ENCODE measurements around the gene ARHGAP26. TPM values are rescaled to one million over a fixed set of nuclear protein-coding genes. Genes with fewer than 3 reads are reported as not detected.

ARHGAP26 gene
- total and polyA plus RNA-seq, 4 donors: 1.8 to 16.7 (median 4.1) TPM

DNA sequence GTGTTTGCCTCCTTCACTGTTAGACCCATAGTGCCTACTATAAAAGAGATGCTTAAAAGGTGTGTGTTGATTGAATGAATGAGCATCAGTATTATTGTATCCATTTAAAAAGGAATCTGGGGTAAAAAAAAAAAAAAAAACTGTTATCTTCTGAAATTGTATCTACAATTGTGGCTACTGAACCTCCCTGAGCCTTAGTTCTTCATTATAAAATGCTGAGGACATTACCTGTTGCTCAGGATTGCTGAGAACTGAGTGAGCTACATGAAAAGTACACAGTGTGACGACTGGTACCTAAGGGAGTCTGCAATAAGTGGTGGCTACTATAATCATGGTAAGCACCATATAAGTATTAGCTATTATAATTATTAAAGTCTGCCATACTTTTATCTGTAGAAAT is 362.6 kb downstream of the ARHGAP26 start:
- no peak overlapping the region for H3K27ac ChIP-seq (ENCODE audit: low read depth in 1 of 2, low read length in 2 of 2)
- no peaks in the 10 kb centered on the region for H3K9me3 ChIP-seq (ENCODE audit: control insufficient read depth in 4 of 4, low read length in 3 of 4)
- 99% methylated on average over 1 of the region's 1 CpG for WGBS
- no peak overlapping the region for H3K9ac ChIP-seq (ENCODE audit: low read depth in 1 of 2, low read length in 2 of 2)
- peaks cover 0 to 3% (median 1%) of the 10 kb centered on the region in 4 donors for H3K4me1 ChIP-seq (ENCODE audit: control insufficient read depth in 4 of 4, insufficient read depth in 4 of 4, low read length in 3 of 4)
- H3K4me3 ChIP-seq (ENCODE audit: low read depth in 1 of 3, low read length in 3 of 3): no peak overlapping the region
- H3K36me3 ChIP-seq (ENCODE audit: control insufficient read depth in 4 of 4, insufficient read depth in 3 of 4, low read depth in 1 of 4, low read length in 3 of 4): peaks cover 0 to 5% (median 0%) of the 10 kb centered on the region in 4 donors
- TF ChIP-seq ZBTB33 (IDR thresholded peaks at IDR 0.05) (no peak), HNF4G (IDR thresholded peaks at IDR 0.05) (no peak), EGR1 (IDR thresholded peaks at IDR 0.05; ENCODE audit: low read depth in 2 of 2) (no peak), SP1 (IDR thresholded peaks at IDR 0.05) (no peak)
- H3K27me3 ChIP-seq (ENCODE audit: control insufficient read depth in 4 of 4, insufficient read depth in 4 of 4, low read length in 3 of 4): no peaks in the 10 kb centered on the region
- no peak for DNase-seq (ENCODE audit: low spot score)

DNA sequence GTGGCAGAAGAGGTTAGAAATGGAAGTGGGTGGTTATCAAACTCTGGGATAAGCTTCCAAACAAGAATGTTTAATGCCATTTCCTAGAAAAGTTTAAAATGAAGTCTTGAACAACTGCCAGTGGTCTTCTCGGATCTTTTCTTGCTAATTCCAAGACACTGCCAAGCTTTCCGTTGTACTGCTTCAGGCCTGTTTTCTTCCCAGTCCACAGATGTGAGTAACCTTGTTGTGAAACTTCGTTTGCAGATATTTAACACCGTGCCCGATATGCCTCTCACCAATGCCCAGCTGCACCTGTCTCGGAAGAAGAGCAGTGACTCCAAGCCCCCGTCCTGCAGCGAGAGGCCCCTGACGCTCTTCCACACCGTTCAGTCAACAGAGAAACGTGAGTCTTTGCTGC is 363.5 kb downstream of the ARHGAP26 start:
- no peak for TF ChIP-seq HNF4A (conservative IDR thresholded peaks at IDR 0.05)
- TF ChIP-seq, protein P1, sequence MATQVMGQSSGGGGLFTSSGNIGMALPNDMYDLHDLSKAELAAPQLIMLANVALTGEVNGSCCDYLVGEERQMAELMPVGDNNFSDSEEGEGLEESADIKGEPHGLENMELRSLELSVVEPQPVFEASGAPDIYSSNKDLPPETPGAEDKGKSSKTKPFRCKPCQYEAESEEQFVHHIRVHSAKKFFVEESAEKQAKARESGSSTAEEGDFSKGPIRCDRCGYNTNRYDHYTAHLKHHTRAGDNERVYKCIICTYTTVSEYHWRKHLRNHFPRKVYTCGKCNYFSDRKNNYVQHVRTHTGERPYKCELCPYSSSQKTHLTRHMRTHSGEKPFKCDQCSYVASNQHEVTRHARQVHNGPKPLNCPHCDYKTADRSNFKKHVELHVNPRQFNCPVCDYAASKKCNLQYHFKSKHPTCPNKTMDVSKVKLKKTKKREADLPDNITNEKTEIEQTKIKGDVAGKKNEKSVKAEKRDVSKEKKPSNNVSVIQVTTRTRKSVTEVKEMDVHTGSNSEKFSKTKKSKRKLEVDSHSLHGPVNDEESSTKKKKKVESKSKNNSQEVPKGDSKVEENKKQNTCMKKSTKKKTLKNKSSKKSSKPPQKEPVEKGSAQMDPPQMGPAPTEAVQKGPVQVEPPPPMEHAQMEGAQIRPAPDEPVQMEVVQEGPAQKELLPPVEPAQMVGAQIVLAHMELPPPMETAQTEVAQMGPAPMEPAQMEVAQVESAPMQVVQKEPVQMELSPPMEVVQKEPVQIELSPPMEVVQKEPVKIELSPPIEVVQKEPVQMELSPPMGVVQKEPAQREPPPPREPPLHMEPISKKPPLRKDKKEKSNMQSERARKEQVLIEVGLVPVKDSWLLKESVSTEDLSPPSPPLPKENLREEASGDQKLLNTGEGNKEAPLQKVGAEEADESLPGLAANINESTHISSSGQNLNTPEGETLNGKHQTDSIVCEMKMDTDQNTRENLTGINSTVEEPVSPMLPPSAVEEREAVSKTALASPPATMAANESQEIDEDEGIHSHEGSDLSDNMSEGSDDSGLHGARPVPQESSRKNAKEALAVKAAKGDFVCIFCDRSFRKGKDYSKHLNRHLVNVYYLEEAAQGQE (IDR thresholded peaks at IDR 0.05): no peak
- no peak for TF ChIP-seq RXRA (IDR thresholded peaks at IDR 0.05)
- TF ChIP-seq, protein P2, sequence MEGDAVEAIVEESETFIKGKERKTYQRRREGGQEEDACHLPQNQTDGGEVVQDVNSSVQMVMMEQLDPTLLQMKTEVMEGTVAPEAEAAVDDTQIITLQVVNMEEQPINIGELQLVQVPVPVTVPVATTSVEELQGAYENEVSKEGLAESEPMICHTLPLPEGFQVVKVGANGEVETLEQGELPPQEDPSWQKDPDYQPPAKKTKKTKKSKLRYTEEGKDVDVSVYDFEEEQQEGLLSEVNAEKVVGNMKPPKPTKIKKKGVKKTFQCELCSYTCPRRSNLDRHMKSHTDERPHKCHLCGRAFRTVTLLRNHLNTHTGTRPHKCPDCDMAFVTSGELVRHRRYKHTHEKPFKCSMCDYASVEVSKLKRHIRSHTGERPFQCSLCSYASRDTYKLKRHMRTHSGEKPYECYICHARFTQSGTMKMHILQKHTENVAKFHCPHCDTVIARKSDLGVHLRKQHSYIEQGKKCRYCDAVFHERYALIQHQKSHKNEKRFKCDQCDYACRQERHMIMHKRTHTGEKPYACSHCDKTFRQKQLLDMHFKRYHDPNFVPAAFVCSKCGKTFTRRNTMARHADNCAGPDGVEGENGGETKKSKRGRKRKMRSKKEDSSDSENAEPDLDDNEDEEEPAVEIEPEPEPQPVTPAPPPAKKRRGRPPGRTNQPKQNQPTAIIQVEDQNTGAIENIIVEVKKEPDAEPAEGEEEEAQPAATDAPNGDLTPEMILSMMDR (IDR thresholded peaks at IDR 0.05; ENCODE audit: low read depth, low read length, missing input control): no peak
- TF ChIP-seq ATF3 (IDR thresholded peaks at IDR 0.05): no peak
- TF ChIP-seq ZBTB33 (IDR thresholded peaks at IDR 0.05): no peak
- TF ChIP-seq YY1 (IDR thresholded peaks at IDR 0.05): no peak
- Histone ChIP-seq H3K4me3 (ENCODE audit: low read depth in 1 of 3, low read length in 3 of 3) (no peak overlapping the region), H3K27ac (ENCODE audit: low read depth in 1 of 2, low read length in 2 of 2) (no peak overlapping the region), H3K4me1 (ENCODE audit: control insufficient read depth in 4 of 4, insufficient read depth in 4 of 4, low read length in 3 of 4) (peaks cover 0 to 2% (median 0%) of the 10 kb centered on the region in 4 donors), H3K9ac (ENCODE audit: low read depth in 1 of 2, low read length in 2 of 2) (no peak overlapping the region), H3K36me3 (ENCODE audit: control insufficient read depth in 4 of 4, insufficient read depth in 3 of 4, low read depth in 1 of 4, low read length in 3 of 4) (peaks cover 0 to 5% (median 0%) of the 10 kb centered on the region in 4 donors), H3K27me3 (ENCODE audit: control insufficient read depth in 4 of 4, insufficient read depth in 4 of 4, low read length in 3 of 4) (no peaks in the 10 kb centered on the region), H3K9me3 (ENCODE audit: control insufficient read depth in 4 of 4, low read length in 3 of 4) (no peaks in the 10 kb centered on the region)
- no peak for DNase-seq (ENCODE audit: low spot score)
- 92% methylated on average over 11 of the region's 11 CpGs for WGBS

All from liver (tissue), 9 donors.